Activated naive CD8-positive, alpha-beta T cell treated with anti-CD3 and anti-CD28 coated beads, Interleukin-2, amount 10 ng/mL, durations not matched to agents 7 days and 5 days (primary cell): Measurements from ENCODE around the gene KRT83. TPM values are rescaled to one million over a fixed set of nuclear protein-coding genes. Genes with fewer than 3 reads are reported as not detected.

Experiments used
- ATAC-seq: fragments of 150-1000 bp; cut with Tn5 transposase; one replicate; pipeline ENCODE4 v1.10.0; 2021; ENCODE audit warnings: low read depth, moderate library complexity
- POLR2A ChIA-PET: fragments of 350-600 bp; sonication (Branson Sonifier 250); formaldehyde crosslinking; loops from one replicate; lab custom pipeline; 2021; ENCODE audit warnings: antibody characterized with exemption; lab: Charles Lee
- DNase-seq: peaks from one replicate; pipeline ENCODE4 v3.0.0; 2021
- H3K27ac Mint-ChIP-seq: one replicate; pipeline ENCODE4 v1.8.0; 2022; ENCODE audit warnings: mild to moderate bottlenecking, mixed read lengths
- H3K27me3 Mint-ChIP-seq: one replicate; pipeline ENCODE4 v1.8.0; 2022; ENCODE audit warnings: mild to moderate bottlenecking, moderate library complexity, mixed read lengths
- H3K36me3 Mint-ChIP-seq: one replicate; pipeline ENCODE4 v1.8.0; 2021; ENCODE audit warnings: mild to moderate bottlenecking, mixed read lengths
- H3K4me1 Mint-ChIP-seq: one replicate; pipeline ENCODE4 v1.8.0; 2021; ENCODE audit warnings: mixed read lengths
- H3K4me3 Mint-ChIP-seq: one replicate; pipeline ENCODE4 v1.8.0; 2022; ENCODE audit warnings: mild to moderate bottlenecking, moderate library complexity, mixed read lengths
- H3K9me3 Mint-ChIP-seq: one replicate; pipeline ENCODE4 v1.8.0; 2021; ENCODE audit warnings: mixed read lengths
- total RNA-seq, 2 experiments: library from RNA; stranded (reverse); gene quantifications; one replicate each; pipeline ENCODE4 v1.2.3, GENCODE V29; 2021

The KRT83 gene
- total RNA-seq, 2 experiments from 2014 or later, result not detected

GRCh38 chr12:52279422-52280318 is 41.5 kb downstream of the KRT83 start:
- DNase-seq (no peak), ATAC-seq (no peak)
- H3K9me3 Mint-ChIP-seq, result no peaks in the 10 kb centered on the region
- POLR2A ChIA-PET, result interaction anchor here (0.6 to 1.0 kb wide), 3 partner anchors 15 to 28 kb away, joined by 3 read pairs; no protein-coding TSS in a partner anchor
- peaks cover 5% of the 10 kb centered on the region for H3K4me1 Mint-ChIP-seq
- H3K4me3 Mint-ChIP-seq, result no peak overlapping the region
- no peaks in the 10 kb centered on the region for H3K36me3 Mint-ChIP-seq
- peaks cover 30% of the 10 kb centered on the region for H3K27me3 Mint-ChIP-seq
- no peak overlapping the region for H3K27ac Mint-ChIP-seq

GRCh38 chr12:52278575-52279421 is 42.4 kb downstream of the KRT83 start:
- H3K27ac Mint-ChIP-seq, result peak overlapping the region; percentile 31

GRCh38 chr12:52277486-52278245 is 43.5 kb downstream of the KRT83 start:
- POLR2A ChIA-PET, result interaction anchor here (0.9 to 1.6 kb wide), 2 partner anchors 13 to 19 kb away, joined by 3 read pairs; no protein-coding TSS in a partner anchor
- no peak for DNase-seq
- Mint-ChIP-seq H3K4me3 (no peak overlapping the region), H3K4me1 (peaks cover 5% of the 10 kb centered on the region), H3K36me3 (no peaks in the 10 kb centered on the region), H3K9me3 (no peaks in the 10 kb centered on the region), H3K27me3 (peaks cover 40% of the 10 kb centered on the region), H3K27ac (no peak overlapping the region)
- peak; percentile 16 for ATAC-seq

More at GRCh38 chr12:52278575-52279421, 42.4 kb downstream of the KRT83 start:
- DNase-seq (peak; percentile 91), ATAC-seq (peak; percentile 97)
- H3K9me3 Mint-ChIP-seq, result no peaks in the 10 kb centered on the region
- H3K4me3 Mint-ChIP-seq, result peak overlapping the region; percentile 60
- H3K27me3 Mint-ChIP-seq, result peaks cover 36% of the 10 kb centered on the region
- POLR2A ChIA-PET, result interaction anchor here (0.6 to 1.0 kb wide), 4 partner anchors 14 to 45 kb away, joined by 3 read pairs; no protein-coding TSS in a partner anchor
- no peaks in the 10 kb centered on the region for H3K36me3 Mint-ChIP-seq
- peaks cover 5% of the 10 kb centered on the region for H3K4me1 Mint-ChIP-seq

- ATAC-seq (no peak), DNase-seq (no peak)
- Mint-ChIP-seq H3K4me3 (no peak overlapping the region), H3K9me3 (no peaks in the 10 kb centered on the region), H3K27ac (no peak overlapping the region), H3K36me3 (no peaks in the 10 kb centered on the region), H3K27me3 (peaks cover 54% of the 10 kb centered on the region), H3K4me1 (peaks cover 5% of the 10 kb centered on the region)
- POLR2A ChIA-PET, result no interaction called here
These were observed 45.5 kb downstream of the KRT83 start for GRCh38 chr12:52275686-52276085.

GRCh38 chr12:52274521-52275120 is 46.6 kb downstream of the KRT83 start, which contains the start of gene KRT86:
KRT86 (plus strand) TSS chr12:52274645; CDS start chr12:52301917, 27,272 bp downstream.
- Mint-ChIP-seq H3K4me3 (no peak within 1 kb of the TSS), H3K27me3 (peaks cover 54% of the 10 kb centered on the region), H3K36me3 (no peaks in the 10 kb centered on the region), H3K9me3 (no peaks in the 10 kb centered on the region), H3K27ac (no peak within 1 kb of the TSS), H3K4me1 (peaks cover 5% of the 10 kb centered on the region)
- DNase-seq (no peak), ATAC-seq (no peak)
- POLR2A ChIA-PET, result no interaction called here

GRCh38 chr12:52271158-52271557 is 50.0 kb downstream of the KRT83 start:
- Mint-ChIP-seq H3K36me3 (no peaks in the 10 kb centered on the region), H3K27ac (no peak overlapping the region), H3K4me3 (no peak overlapping the region), H3K27me3 (peaks cover 60% of the 10 kb centered on the region), H3K9me3 (no peaks in the 10 kb centered on the region), H3K4me1 (peaks cover 5% of the 10 kb centered on the region)
- POLR2A ChIA-PET, result no interaction called here
- DNase-seq, result no peak
- ATAC-seq, result no peak

- Mint-ChIP-seq H3K27ac (no peak overlapping the region), H3K9me3 (no peaks in the 10 kb centered on the region), H3K36me3 (no peaks in the 10 kb centered on the region), H3K4me3 (no peak overlapping the region), H3K4me1 (peaks cover 5% of the 10 kb centered on the region), H3K27me3 (peaks cover 61% of the 10 kb centered on the region)
- ATAC-seq, result no peak
- POLR2A ChIA-PET, result no interaction called here
- no peak for DNase-seq
These were observed 50.6 kb downstream of the KRT83 start for GRCh38 chr12:52270541-52271070.

GRCh38 chr12:52268212-52268611 is 53.0 kb downstream of the KRT83 start:
- ATAC-seq, result no peak
- Mint-ChIP-seq H3K4me1 (peaks cover 5% of the 10 kb centered on the region), H3K9me3 (no peaks in the 10 kb centered on the region), H3K36me3 (no peaks in the 10 kb centered on the region), H3K27me3 (peaks cover 48% of the 10 kb centered on the region), H3K4me3 (no peak overlapping the region), H3K27ac (no peak overlapping the region)
- POLR2A ChIA-PET, result no interaction called here
- no peak for DNase-seq

GRCh38 chr12:52267699-52268098 is 53.5 kb downstream of the KRT83 start:
- peaks cover 5% of the 10 kb centered on the region for H3K4me1 Mint-ChIP-seq
- no peak overlapping the region for H3K4me3 Mint-ChIP-seq
- peaks cover 45% of the 10 kb centered on the region for H3K27me3 Mint-ChIP-seq
- POLR2A ChIA-PET, result no interaction called here
- DNase-seq (no peak), ATAC-seq (no peak)
- H3K36me3 Mint-ChIP-seq, result no peaks in the 10 kb centered on the region
- no peaks in the 10 kb centered on the region for H3K9me3 Mint-ChIP-seq
- H3K27ac Mint-ChIP-seq, result no peak overlapping the region

- Mint-ChIP-seq H3K4me3 (no peak overlapping the region), H3K36me3 (no peaks in the 10 kb centered on the region), H3K4me1 (peaks cover 5% of the 10 kb centered on the region), H3K27me3 (peaks cover 42% of the 10 kb centered on the region), H3K27ac (no peak overlapping the region), H3K9me3 (no peaks in the 10 kb centered on the region)
- DNase-seq (no peak), ATAC-seq (no peak)
- POLR2A ChIA-PET, result no interaction called here
These were observed 53.9 kb downstream of the KRT83 start for GRCh38 chr12:52267266-52267665.

- Mint-ChIP-seq H3K27me3 (peaks cover 40% of the 10 kb centered on the region), H3K27ac (no peak overlapping the region), H3K36me3 (no peaks in the 10 kb centered on the region), H3K4me1 (peaks cover 7% of the 10 kb centered on the region), H3K9me3 (no peaks in the 10 kb centered on the region), H3K4me3 (no peak overlapping the region)
- no peak for DNase-seq
- POLR2A ChIA-PET, result no interaction called here
- no peak for ATAC-seq
These were observed 54.7 kb downstream of the KRT83 start for GRCh38 chr12:52266514-52266913.

GRCh38 chr12:52264435-52264825 is 56.8 kb downstream of the KRT83 start:
- Mint-ChIP-seq H3K27ac (no peak overlapping the region), H3K9me3 (no peaks in the 10 kb centered on the region), H3K36me3 (peaks cover 2% of the 10 kb centered on the region), H3K4me3 (no peak overlapping the region), H3K4me1 (peaks cover 27% of the 10 kb centered on the region), H3K27me3 (peaks cover 40% of the 10 kb centered on the region)
- no peak for DNase-seq
- POLR2A ChIA-PET, result interaction anchor here (1.3 to 1.4 kb wide), 2 partner anchors 13 to 15 kb away, joined by 3 read pairs; no protein-coding TSS in a partner anchor
- ATAC-seq, result no peak
